MCF 10A (cell line): ENCODE data around the gene EXOC4. TPM values are rescaled to one million over a fixed set of nuclear protein-coding genes. Genes with fewer than 3 reads are reported as not detected.

Experiments used
- BruUV-seq: library from RNA; stranded (reverse); fragments of 400-500 nt; replicated peaks from 2 replicates; lab custom pipeline; 2021; lab: Mats Ljungman, UMichigan
- CTCF ChIA-PET: fragments of 300-600 bp; sonication (Branson Sonifier 250); formaldehyde crosslinking; extraction: SDS; loops from one replicate; lab custom pipeline; 2021; ENCODE audit warnings: antibody characterized with exemption, inconsistent platforms; lab: Yijun Ruan, JAX
- POLR2A ChIA-PET: fragments of 300-600, 350-650 bp; sonication (Branson Sonifier 250); formaldehyde crosslinking; extraction: SDS; loops from one replicate; lab custom pipeline; 2020; ENCODE audit warnings: antibody characterized with exemption, inconsistent platforms; lab: Yijun Ruan, JAX
- DNase-seq: peaks from one replicate; pipeline ENCODE4 v3.0.0-alpha.2; 2018; ENCODE audit not compliant: unreplicated experiment
- H3K27ac Mint-ChIP-seq: one replicate; pipeline ENCODE4 v1.8.0; 2022; ENCODE audit warnings: mild to moderate bottlenecking, low read depth, mixed read lengths; ENCODE audit not compliant: unreplicated experiment
- H3K27me3 Mint-ChIP-seq: one replicate; pipeline ENCODE4 v1.8.0; 2022; ENCODE audit warnings: mixed read lengths; ENCODE audit not compliant: insufficient read depth, unreplicated experiment
- H3K36me3 Mint-ChIP-seq: one replicate; pipeline ENCODE4 v1.8.0; 2022; ENCODE audit warnings: mild to moderate bottlenecking, moderate library complexity, mixed read lengths; ENCODE audit not compliant: insufficient read depth, unreplicated experiment
- H3K4me1 Mint-ChIP-seq: one replicate; pipeline ENCODE4 v1.8.0; 2022; ENCODE audit warnings: mixed read lengths; ENCODE audit not compliant: insufficient read depth, unreplicated experiment
- H3K4me3 Mint-ChIP-seq: one replicate; pipeline ENCODE4 v1.8.0; 2022; ENCODE audit warnings: mild to moderate bottlenecking, moderate library complexity, mixed read lengths; ENCODE audit not compliant: unreplicated experiment
- H3K9me3 Mint-ChIP-seq: one replicate; pipeline ENCODE4 v1.8.0; 2022; ENCODE audit warnings: mixed read lengths; ENCODE audit not compliant: unreplicated experiment
- intact Hi-C: fragments of 100-400 bp; cut with micrococcal nuclease; formaldehyde crosslinking; loops from 2 replicates; pipeline ENCODE4 v1.14.1; 2022
- total RNA-seq: library from RNA; stranded (reverse); gene quantifications from 2 replicates; pipeline ENCODE4 v1.2.3, GENCODE V29; 2022
- TF ChIP-seq, protein P1 (sequence below): fragments of 200-600 bp; IDR thresholded peaks from one replicate; pipeline ENCODE4 v1.8.0; 2022; ENCODE audit warnings: antibody characterized with exemption, mild to moderate bottlenecking; ENCODE audit not compliant: unreplicated experiment

Gene EXOC4
- total RNA-seq, 1 experiment from 2014 or later = 105 TPM

DNA sequence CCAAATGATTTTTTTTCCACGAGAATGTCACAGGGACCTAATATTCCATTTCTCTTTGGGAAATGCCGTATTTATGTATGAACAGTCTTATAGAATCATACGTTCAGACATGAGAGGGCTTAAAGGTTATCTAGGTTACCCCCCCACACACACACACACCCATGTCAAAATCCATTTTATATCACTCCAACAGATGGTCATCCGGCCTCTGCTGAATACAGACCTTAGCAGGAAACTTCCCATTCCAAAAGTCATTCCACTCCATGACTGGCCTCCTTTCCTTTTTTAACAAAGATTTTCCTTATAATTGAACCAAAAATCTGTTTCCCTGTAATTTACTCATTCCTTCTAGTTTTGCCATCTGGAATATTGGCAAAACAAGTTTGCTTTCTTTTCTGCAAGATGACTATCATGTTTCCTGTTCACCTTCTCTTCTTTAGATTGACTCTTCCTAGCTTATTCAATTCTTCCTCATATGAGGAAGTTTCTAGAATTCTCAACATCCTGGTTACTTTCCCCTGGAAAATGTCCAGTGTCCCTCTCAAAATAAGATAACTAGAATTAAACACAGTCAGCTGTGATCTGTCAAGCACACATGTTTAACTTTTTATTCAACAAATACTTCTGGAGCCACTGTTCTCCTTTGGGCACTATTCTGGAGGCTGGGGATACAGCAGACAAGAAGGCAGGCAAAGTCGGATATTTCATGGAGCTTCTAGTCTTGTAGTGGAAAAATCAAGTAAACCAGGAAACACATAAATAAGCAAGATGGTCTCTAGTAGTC lies 597.8 kb downstream of the EXOC4 start:
- POLR2A ChIA-PET = interaction anchor here (0.7 kb wide), 1 partner anchor 952 kb away, joined by 3 read pairs; no protein-coding TSS in a partner anchor
- intact Hi-C loops = loop anchor here (5.0 to 10.0 kb wide), 6 partner anchors 106 to 618 kb away; no protein-coding TSS in a partner anchor
- Mint-ChIP-seq H3K9me3 (no peaks in the 10 kb centered on the region), H3K4me1 (peaks cover 33% of the 10 kb centered on the region), H3K27ac (no peak overlapping the region), H3K27me3 (no peaks in the 10 kb centered on the region), H3K4me3 (no peak overlapping the region), H3K36me3 (no peaks in the 10 kb centered on the region)
- TF ChIP-seq, protein P1, sequence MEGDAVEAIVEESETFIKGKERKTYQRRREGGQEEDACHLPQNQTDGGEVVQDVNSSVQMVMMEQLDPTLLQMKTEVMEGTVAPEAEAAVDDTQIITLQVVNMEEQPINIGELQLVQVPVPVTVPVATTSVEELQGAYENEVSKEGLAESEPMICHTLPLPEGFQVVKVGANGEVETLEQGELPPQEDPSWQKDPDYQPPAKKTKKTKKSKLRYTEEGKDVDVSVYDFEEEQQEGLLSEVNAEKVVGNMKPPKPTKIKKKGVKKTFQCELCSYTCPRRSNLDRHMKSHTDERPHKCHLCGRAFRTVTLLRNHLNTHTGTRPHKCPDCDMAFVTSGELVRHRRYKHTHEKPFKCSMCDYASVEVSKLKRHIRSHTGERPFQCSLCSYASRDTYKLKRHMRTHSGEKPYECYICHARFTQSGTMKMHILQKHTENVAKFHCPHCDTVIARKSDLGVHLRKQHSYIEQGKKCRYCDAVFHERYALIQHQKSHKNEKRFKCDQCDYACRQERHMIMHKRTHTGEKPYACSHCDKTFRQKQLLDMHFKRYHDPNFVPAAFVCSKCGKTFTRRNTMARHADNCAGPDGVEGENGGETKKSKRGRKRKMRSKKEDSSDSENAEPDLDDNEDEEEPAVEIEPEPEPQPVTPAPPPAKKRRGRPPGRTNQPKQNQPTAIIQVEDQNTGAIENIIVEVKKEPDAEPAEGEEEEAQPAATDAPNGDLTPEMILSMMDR = no peak
- CTCF ChIA-PET = interaction anchor here (0.5 to 0.6 kb wide), 2 partner anchors 25 to 507 kb away, joined by 3 to 4 read pairs; no protein-coding TSS in a partner anchor
- BruUV-seq = no TSS peak
- DNase-seq = no peak

DNA sequence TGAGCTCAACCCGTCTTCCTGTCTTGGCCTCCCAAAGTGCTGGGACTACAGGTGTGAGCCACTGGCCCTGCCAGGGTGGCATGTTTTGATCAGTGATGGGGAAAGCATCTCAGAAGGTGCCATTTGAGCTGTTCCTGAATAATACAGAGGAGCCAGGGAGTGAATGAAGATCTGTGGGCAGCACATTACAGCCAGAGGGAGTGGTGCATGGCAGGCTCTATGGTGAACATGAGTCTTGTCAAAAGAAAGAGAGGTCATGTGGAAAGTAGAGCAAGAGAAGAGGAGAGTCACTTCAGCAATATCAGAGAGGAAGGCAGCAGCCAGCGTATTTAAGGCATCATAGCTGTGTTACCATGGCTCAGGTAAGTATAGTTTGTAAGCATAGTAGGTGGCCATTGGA lies 598.5 kb downstream of the EXOC4 start:
- H3K4me3 Mint-ChIP-seq = no peak overlapping the region
- CTCF ChIA-PET = interaction anchor here (0.6 to 1.4 kb wide), 3 partner anchors 107 to 290 kb away, joined by 3 read pairs; no protein-coding TSS in a partner anchor
- no TSS peak for BruUV-seq
- peak overlapping the region; percentile 14 for H3K27ac Mint-ChIP-seq
- no peak for DNase-seq
- TF ChIP-seq, protein P1 = no peak
- H3K27me3 Mint-ChIP-seq = no peaks in the 10 kb centered on the region
- H3K9me3 Mint-ChIP-seq = no peaks in the 10 kb centered on the region
- H3K36me3 Mint-ChIP-seq = no peaks in the 10 kb centered on the region
- H3K4me1 Mint-ChIP-seq = peaks cover 33% of the 10 kb centered on the region
- intact Hi-C loops = loop anchor here (5.0 to 10.0 kb wide), 6 partner anchors 107 to 619 kb away; no protein-coding TSS in a partner anchor
- POLR2A ChIA-PET = no interaction called here

DNA sequence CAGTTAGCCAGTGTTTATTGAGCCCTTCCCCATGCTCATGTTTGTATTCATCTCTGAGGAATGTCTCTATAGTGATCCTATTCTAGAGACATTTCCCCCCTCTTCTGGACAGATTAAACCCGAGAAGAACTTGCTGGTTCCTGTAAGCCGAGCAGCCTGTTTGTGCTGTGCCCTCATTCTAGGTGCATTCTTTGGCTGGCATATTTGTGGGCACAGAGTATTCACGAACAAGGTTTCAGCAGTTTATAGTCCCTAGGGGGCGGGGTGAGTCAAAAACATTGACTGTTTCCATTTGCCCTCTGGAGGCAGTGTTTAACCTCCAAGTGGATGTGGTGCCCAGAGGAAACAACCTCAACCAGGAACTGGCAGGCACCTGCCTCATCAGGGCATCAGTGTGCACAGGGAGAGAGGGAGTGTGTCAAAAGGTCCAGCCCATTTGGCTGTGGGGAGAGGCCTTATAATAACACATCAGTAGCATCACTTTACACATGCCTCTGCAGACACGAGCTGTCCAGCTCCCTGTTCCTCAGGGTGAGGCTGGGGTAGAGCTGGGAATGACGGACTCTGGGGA lies 600.9 kb downstream of the EXOC4 start:
- CTCF ChIA-PET = interaction anchor here (0.6 to 2.8 kb wide), 25 partner anchors 8 to 1187 kb away, joined by 3 to 9 read pairs (median 4); no protein-coding TSS in a partner anchor
- Mint-ChIP-seq H3K4me1 (peaks cover 33% of the 10 kb centered on the region), H3K4me3 (peak overlapping the region; percentile 64)

More for the DNA sequence above, 600.9 kb downstream of the EXOC4 start:
- peak; percentile 94 for DNase-seq
- Mint-ChIP-seq H3K27me3 (no peaks in the 10 kb centered on the region), H3K27ac (peak overlapping the region; percentile 94), H3K36me3 (no peaks in the 10 kb centered on the region), H3K9me3 (no peaks in the 10 kb centered on the region)
- intact Hi-C loops = loop anchor here (1.0 to 10.0 kb wide), 8 partner anchors 109 to 621 kb away; no protein-coding TSS in a partner anchor
- BruUV-seq = no TSS peak
- TF ChIP-seq, protein P1 = peak; percentile 55
- POLR2A ChIA-PET = interaction anchor here (0.6 to 1.7 kb wide), 6 partner anchors 9 to 601 kb away, joined by 3 to 5 read pairs (median 4); partner anchors contain the start of gene EXOC4
